H1 (cell line): Measurements from ENCODE around the gene KCNQ2. TPM values are rescaled to one million over a fixed set of nuclear protein-coding genes. Genes with fewer than 3 reads are reported as not detected.

Experiments
- CEBPB ChIP-seq: IDR thresholded peaks from 2 replicates; pipeline ENCODE4 v1.6.1; 2012; ENCODE audit warnings: low read depth, low read length
- KDM1A ChIP-seq: fragments of 200-600, 300-600 bp; sonication (generic); IDR thresholded peaks from 2 replicates; pipeline ENCODE4 v1.7.1; 2016; ENCODE audit warnings: mild to moderate bottlenecking, low read length, borderline replicate concordance
- PHF8 ChIP-seq: fragments of 200-600 bp; sonication (generic); conservative IDR thresholded peaks from 2 replicates; pipeline ENCODE4 v1.7.1; 2012; ENCODE audit warnings: low read depth, mild to moderate bottlenecking, inconsistent platforms, low read length, moderate library complexity
- RBBP5 ChIP-seq: IDR thresholded peaks from 2 replicates; pipeline ENCODE4 v1.7.1; 2012; ENCODE audit warnings: low read depth, mild to moderate bottlenecking, inconsistent platforms, low read length, moderate library complexity, borderline replicate concordance
- SIX5 ChIP-seq: IDR thresholded peaks from 2 replicates; pipeline ENCODE4 v1.6.1; 2011; ENCODE audit warnings: mild to moderate bottlenecking, low read depth, low read length
- TAF7 ChIP-seq: optimal IDR thresholded peaks from 2 replicates; pipeline ENCODE3; 2011; ENCODE audit warnings: low read depth, mild to moderate bottlenecking, inconsistent platforms, low read length, moderate library complexity, borderline replicate concordance
- polyA plus RNA-seq, 7 experiments: library from polyadenylated mRNA; depleted of rRNA in 3 of 7; stranded (reverse) in 5 of 7; unstranded in 2 of 7; fragments of >200 nt in 5 of 7; fragments of 200-250 nt in 2 of 7; gene quantifications; 1 replicate in 5 of 7; 2 replicates in 1 of 7; 4 replicates in 1 of 7; pipeline versions ENCODE4 v1.2.1 to v1.2.3, GENCODE V29; 2011 to 2013; ENCODE audit warnings: missing spikeins in 2 of 7, mixed read lengths in 2 of 7
- total RNA-seq: library from RNA; stranded (reverse); fragmentation: NEBNext Ultra II Directional; extraction: Animal tissue kit (Norgen Biotek cat#: 25700); gene quantifications from 2 replicates; pipeline ENCODE4 v1.2.1, GENCODE V29; 2021
- TF ChIP-seq, protein P1 (sequence below), 3 experiments: IDR thresholded peaks; 1 replicate in 2 of 3; 2 replicates in 1 of 3; pipeline versions ENCODE4 v1.5.1 to v1.6.1; 2011; ENCODE audit warnings: low read length in 3 of 3, mild to moderate bottlenecking in 3 of 3, inconsistent platforms in 2 of 3, low read depth in 1 of 3, moderate library complexity in 1 of 3; ENCODE audit not compliant: insufficient read depth in 1 of 3; ENCODE audit errors: control extremely low read depth in 1 of 3

KCNQ2 gene
- total and polyA plus RNA-seq, 2 of the 8 experiments (the other 6 are each of a cell fraction or from before 2014, with no cell fraction given) = 82.6 to 243 TPM

DNA sequence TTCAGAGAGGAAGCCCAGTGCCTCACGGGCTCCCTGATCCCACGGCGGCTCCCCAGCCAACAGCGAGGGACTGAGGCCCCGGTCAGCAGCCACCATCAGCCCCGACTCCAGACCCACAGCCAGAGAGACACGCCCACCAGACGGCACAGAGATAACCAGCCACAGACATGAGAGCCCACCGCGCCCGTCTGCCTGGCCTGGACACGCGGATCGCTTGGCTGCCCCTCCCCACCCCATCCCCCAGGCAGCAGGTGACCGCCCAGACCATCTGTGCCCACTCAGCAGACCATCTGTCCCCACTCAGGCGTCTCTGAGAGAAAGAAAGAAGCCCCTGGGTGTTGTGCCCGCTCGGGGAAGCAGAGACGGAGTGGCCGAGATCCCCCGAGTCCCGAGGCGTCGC lies 55.8 kb downstream of the KCNQ2 start (continued):
- TF ChIP-seq, protein P1, sequence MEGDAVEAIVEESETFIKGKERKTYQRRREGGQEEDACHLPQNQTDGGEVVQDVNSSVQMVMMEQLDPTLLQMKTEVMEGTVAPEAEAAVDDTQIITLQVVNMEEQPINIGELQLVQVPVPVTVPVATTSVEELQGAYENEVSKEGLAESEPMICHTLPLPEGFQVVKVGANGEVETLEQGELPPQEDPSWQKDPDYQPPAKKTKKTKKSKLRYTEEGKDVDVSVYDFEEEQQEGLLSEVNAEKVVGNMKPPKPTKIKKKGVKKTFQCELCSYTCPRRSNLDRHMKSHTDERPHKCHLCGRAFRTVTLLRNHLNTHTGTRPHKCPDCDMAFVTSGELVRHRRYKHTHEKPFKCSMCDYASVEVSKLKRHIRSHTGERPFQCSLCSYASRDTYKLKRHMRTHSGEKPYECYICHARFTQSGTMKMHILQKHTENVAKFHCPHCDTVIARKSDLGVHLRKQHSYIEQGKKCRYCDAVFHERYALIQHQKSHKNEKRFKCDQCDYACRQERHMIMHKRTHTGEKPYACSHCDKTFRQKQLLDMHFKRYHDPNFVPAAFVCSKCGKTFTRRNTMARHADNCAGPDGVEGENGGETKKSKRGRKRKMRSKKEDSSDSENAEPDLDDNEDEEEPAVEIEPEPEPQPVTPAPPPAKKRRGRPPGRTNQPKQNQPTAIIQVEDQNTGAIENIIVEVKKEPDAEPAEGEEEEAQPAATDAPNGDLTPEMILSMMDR (IDR thresholded peaks at IDR 0.05; ENCODE audit: control extremely low read depth in 1 of 3, insufficient read depth in 1 of 3, low read depth in 1 of 3, low read length in 3 of 3) = no peak
- no peak for TF ChIP-seq PHF8
- TF ChIP-seq TAF7 = no peak
- TF ChIP-seq KDM1A = no peak
- no peak for TF ChIP-seq SIX5
- no peak for TF ChIP-seq RBBP5
- no peak for TF ChIP-seq CEBPB
